GM12878 (cell line): ENCODE data around the gene DNMT3A. TPM values are rescaled to one million over a fixed set of nuclear protein-coding genes. Genes with fewer than 3 reads are reported as not detected.

ENCODE experiments used
- ASH2L ChIP-seq: fragments of 300-600, 200-600 bp; sonication (generic); IDR thresholded peaks from 2 replicates; pipeline ENCODE4 v1.6.1; 2017; ENCODE audit warnings: low read depth, mild to moderate bottlenecking, borderline replicate concordance
- BMI1 ChIP-seq: fragments of 450-650 bp; IDR thresholded peaks from 2 replicates; pipeline ENCODE4 v1.6.1; 2016; ENCODE audit warnings: mild to moderate bottlenecking, moderate library complexity, borderline replicate concordance
- ESRRA ChIP-seq: IDR thresholded peaks from 2 replicates; pipeline ENCODE4 v1.6.1; 2012; ENCODE audit warnings: mild to moderate bottlenecking, low read length, improper control_type of control experiment
- FOXM1 ChIP-seq: IDR thresholded peaks from 2 replicates; pipeline ENCODE4 v1.6.1; 2012; ENCODE audit warnings: low read depth, mild to moderate bottlenecking, inconsistent platforms, low read length, moderate library complexity
- SREBF1 ChIP-seq: IDR thresholded peaks from 2 replicates; pipeline ENCODE4 v1.6.1; 2012; ENCODE audit warnings: mild to moderate bottlenecking, low read length
- SUPT20H ChIP-seq: IDR thresholded peaks from 2 replicates; pipeline ENCODE4 v1.6.1; 2011; ENCODE audit warnings: low read depth, mild to moderate bottlenecking, low read length, moderate library complexity, borderline replicate concordance; ENCODE audit not compliant: control insufficient read depth
- USF2 ChIP-seq: IDR thresholded peaks from 2 replicates; pipeline ENCODE4 v1.6.1; 2011; ENCODE audit warnings: low read depth, low read length, improper control_type of control experiment, borderline replicate concordance
- ZNF687 ChIP-seq: fragments of 450-650 bp; IDR thresholded peaks from 2 replicates; pipeline ENCODE4 v1.6.1; 2017; ENCODE audit warnings: mild to moderate bottlenecking, moderate library complexity
- polyA plus RNA-seq, 11 experiments: library from polyadenylated mRNA; depleted of rRNA in 4 of 11; unstranded in 6 of 11; stranded (reverse) in 5 of 11; fragments of >200 nt; fragmentation: Nextera tagmentation in 4 of 11; fragmentation: Illumina TruSeq in 1 of 11; extraction: Ambion mirVana in 4 of 11; extraction: Trizol in 1 of 11; gene quantifications; 1 replicate in 1 of 11; 2 replicates in 10 of 11; pipeline versions ENCODE4 v1.2.1 to v1.2.3, GENCODE V29; 2011 to 2016; ENCODE audit warnings: inconsistent platforms in 2 of 11, missing spikeins in 2 of 11, low read depth in 1 of 11
- total RNA-seq, 4 experiments: library from RNA; depleted of rRNA in 3 of 4; stranded (reverse); fragments of >200 nt in 3 of 4; fragmentation: Illumina TruSeq in 1 of 4; extraction: Trizol in 1 of 4; gene quantifications; 2 replicates each; pipeline versions ENCODE4 v1.2.1 to v1.2.3, GENCODE V29; 2013 to 2021
- TF ChIP-seq, protein P1 (sequence below): fragments of 450-650 bp; IDR thresholded peaks from 2 replicates; pipeline ENCODE4 v1.6.1; 2017; ENCODE audit warnings: mild to moderate bottlenecking, moderate library complexity
- TF ChIP-seq, protein P2 (sequence below): fragments of 150-350 bp; IDR thresholded peaks from 2 replicates; pipeline ENCODE4 v1.6.1; 2016; ENCODE audit warnings: low read depth, low read length
- TF ChIP-seq, protein P3 (sequence below): IDR thresholded peaks from 2 replicates; pipeline ENCODE4 v1.6.1; 2012; ENCODE audit warnings: improper control_type of control experiment, low read depth, low read length; ENCODE audit not compliant: insufficient replicate concordance

DNMT3A gene
- total and polyA plus RNA-seq, 10 of the 15 experiments (the other 5 are each of a cell fraction or from before 2014, with no cell fraction given) = 7.4 to 51.6 (median 17.4) TPM

DNA sequence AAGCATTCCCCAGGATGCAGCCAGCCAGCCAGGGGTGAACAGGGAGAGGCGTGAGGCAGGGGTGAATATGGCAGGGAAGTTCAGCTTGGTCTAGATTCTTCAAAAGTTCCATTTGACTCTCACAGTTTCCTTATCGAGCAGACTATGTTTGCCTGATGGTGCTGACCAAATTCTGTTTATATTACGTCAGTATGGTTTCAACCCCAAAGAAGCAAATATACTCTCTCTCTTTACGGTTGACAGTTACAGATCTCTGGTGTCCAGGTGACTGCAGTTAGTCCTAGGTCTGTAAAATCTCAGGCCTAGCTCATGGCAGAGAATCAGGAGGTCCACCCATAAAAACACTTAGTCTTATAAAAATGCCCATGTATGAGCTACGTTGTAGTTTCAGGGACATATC, 38.3 kb upstream of the DNMT3A start (continued):
- no peak for TF ChIP-seq ZNF687
- no peak for TF ChIP-seq ASH2L
- no peak for TF ChIP-seq USF2
- no peak for TF ChIP-seq SREBF1
- TF ChIP-seq, protein P1, sequence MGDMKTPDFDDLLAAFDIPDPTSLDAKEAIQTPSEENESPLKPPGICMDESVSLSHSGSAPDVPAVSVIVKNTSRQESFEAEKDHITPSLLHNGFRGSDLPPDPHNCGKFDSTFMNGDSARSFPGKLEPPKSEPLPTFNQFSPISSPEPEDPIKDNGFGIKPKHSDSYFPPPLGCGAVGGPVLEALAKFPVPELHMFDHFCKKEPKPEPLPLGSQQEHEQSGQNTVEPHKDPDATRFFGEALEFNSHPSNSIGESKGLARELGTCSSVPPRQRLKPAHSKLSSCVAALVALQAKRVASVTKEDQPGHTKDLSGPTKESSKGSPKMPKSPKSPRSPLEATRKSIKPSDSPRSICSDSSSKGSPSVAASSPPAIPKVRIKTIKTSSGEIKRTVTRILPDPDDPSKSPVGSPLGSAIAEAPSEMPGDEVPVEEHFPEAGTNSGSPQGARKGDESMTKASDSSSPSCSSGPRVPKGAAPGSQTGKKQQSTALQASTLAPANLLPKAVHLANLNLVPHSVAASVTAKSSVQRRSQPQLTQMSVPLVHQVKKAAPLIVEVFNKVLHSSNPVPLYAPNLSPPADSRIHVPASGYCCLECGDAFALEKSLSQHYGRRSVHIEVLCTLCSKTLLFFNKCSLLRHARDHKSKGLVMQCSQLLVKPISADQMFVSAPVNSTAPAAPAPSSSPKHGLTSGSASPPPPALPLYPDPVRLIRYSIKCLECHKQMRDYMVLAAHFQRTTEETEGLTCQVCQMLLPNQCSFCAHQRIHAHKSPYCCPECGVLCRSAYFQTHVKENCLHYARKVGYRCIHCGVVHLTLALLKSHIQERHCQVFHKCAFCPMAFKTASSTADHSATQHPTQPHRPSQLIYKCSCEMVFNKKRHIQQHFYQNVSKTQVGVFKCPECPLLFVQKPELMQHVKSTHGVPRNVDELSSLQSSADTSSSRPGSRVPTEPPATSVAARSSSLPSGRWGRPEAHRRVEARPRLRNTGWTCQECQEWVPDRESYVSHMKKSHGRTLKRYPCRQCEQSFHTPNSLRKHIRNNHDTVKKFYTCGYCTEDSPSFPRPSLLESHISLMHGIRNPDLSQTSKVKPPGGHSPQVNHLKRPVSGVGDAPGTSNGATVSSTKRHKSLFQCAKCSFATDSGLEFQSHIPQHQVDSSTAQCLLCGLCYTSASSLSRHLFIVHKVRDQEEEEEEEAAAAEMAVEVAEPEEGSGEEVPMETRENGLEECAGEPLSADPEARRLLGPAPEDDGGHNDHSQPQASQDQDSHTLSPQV = no peak
- TF ChIP-seq BMI1 = no peak
- TF ChIP-seq FOXM1 = peak; percentile 80; the same call in 1 of the 2 replicates
- TF ChIP-seq, protein P2, sequence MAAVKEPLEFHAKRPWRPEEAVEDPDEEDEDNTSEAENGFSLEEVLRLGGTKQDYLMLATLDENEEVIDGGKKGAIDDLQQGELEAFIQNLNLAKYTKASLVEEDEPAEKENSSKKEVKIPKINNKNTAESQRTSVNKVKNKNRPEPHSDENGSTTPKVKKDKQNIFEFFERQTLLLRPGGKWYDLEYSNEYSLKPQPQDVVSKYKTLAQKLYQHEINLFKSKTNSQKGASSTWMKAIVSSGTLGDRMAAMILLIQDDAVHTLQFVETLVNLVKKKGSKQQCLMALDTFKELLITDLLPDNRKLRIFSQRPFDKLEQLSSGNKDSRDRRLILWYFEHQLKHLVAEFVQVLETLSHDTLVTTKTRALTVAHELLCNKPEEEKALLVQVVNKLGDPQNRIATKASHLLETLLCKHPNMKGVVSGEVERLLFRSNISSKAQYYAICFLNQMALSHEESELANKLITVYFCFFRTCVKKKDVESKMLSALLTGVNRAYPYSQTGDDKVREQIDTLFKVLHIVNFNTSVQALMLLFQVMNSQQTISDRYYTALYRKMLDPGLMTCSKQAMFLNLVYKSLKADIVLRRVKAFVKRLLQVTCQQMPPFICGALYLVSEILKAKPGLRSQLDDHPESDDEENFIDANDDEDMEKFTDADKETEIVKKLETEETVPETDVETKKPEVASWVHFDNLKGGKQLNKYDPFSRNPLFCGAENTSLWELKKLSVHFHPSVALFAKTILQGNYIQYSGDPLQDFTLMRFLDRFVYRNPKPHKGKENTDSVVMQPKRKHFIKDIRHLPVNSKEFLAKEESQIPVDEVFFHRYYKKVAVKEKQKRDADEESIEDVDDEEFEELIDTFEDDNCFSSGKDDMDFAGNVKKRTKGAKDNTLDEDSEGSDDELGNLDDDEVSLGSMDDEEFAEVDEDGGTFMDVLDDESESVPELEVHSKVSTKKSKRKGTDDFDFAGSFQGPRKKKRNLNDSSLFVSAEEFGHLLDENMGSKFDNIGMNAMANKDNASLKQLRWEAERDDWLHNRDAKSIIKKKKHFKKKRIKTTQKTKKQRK = no peak
- TF ChIP-seq, protein P3, sequence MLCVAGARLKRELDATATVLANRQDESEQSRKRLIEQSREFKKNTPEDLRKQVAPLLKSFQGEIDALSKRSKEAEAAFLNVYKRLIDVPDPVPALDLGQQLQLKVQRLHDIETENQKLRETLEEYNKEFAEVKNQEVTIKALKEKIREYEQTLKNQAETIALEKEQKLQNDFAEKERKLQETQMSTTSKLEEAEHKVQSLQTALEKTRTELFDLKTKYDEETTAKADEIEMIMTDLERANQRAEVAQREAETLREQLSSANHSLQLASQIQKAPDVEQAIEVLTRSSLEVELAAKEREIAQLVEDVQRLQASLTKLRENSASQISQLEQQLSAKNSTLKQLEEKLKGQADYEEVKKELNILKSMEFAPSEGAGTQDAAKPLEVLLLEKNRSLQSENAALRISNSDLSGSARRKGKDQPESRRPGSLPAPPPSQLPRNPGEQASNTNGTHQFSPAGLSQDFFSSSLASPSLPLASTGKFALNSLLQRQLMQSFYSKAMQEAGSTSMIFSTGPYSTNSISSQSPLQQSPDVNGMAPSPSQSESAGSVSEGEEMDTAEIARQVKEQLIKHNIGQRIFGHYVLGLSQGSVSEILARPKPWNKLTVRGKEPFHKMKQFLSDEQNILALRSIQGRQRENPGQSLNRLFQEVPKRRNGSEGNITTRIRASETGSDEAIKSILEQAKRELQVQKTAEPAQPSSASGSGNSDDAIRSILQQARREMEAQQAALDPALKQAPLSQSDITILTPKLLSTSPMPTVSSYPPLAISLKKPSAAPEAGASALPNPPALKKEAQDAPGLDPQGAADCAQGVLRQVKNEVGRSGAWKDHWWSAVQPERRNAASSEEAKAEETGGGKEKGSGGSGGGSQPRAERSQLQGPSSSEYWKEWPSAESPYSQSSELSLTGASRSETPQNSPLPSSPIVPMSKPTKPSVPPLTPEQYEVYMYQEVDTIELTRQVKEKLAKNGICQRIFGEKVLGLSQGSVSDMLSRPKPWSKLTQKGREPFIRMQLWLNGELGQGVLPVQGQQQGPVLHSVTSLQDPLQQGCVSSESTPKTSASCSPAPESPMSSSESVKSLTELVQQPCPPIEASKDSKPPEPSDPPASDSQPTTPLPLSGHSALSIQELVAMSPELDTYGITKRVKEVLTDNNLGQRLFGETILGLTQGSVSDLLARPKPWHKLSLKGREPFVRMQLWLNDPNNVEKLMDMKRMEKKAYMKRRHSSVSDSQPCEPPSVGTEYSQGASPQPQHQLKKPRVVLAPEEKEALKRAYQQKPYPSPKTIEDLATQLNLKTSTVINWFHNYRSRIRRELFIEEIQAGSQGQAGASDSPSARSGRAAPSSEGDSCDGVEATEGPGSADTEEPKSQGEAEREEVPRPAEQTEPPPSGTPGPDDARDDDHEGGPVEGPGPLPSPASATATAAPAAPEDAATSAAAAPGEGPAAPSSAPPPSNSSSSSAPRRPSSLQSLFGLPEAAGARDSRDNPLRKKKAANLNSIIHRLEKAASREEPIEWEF = no peak
- TF ChIP-seq ESRRA = no peak
- TF ChIP-seq SUPT20H = no peak
